Stimulated activated CD4-positive, alpha-beta T cell treated with anti-CD3 and anti-CD28 coated beads, Interleukin-1b, Interleukin-23, amount 100 ng/mL, for 4 hours (primary cell): ENCODE results near the gene LY6G6F.

Experiments used
- DNase-seq, 2 donors: peaks; one replicate each; pipeline ENCODE4 v3.0.0-alpha.2; 2020; ENCODE audit warnings: low read depth in 2 of 2

The LY6G6F gene

GRCh38 chr6:31706599-31706998 lies at the start of gene LY6G6F:
LY6G6F (plus strand) TSS chr6:31706866; CDS start chr6:31706907, 41 bp downstream.
- DNase-seq = no peak

- DNase-seq = no peak
These were observed 49.1 kb upstream of the LY6G6F start for GRCh38 chr6:31657406-31658157.

- DNase-seq = no peak
These were observed 48.4 kb upstream of the LY6G6F start for GRCh38 chr6:31658158-31658688.

- no peak for DNase-seq
These were observed 47.5 kb upstream of the LY6G6F start for GRCh38 chr6:31658983-31659648.

GRCh38 chr6:31659649-31660380 lies 46.9 kb upstream of the LY6G6F start:
- no peak for DNase-seq

GRCh38 chr6:31660381-31661261 lies 46.0 kb upstream of the LY6G6F start, which contains the start of gene C6orf47:
C6orf47 (minus strand) TSS chr6:31660778; CDS start chr6:31659947, 831 bp downstream.
- peak; percentile 56 to 74 for DNase-seq

GRCh38 chr6:31661262-31662123 lies 45.2 kb upstream of the LY6G6F start:
- no peak for DNase-seq

GRCh38 chr6:31662124-31662723 lies 44.4 kb upstream of the LY6G6F start:
- no peak for DNase-seq

GRCh38 chr6:31663126-31663960 lies 43.3 kb upstream of the LY6G6F start:
- no peak for DNase-seq

GRCh38 chr6:31663961-31664789 lies 42.5 kb upstream of the LY6G6F start:
- DNase-seq = no peak

- DNase-seq = peak; percentile 72 to 83
These were observed 41.7 kb upstream of the LY6G6F start, which contains the start of gene GPANK1 for GRCh38 chr6:31664790-31665500. GPANK1 (minus strand) TSS chr6:31664997; CDS start chr6:31664478, 519 bp downstream.

GRCh38 chr6:31665501-31666336 lies 40.9 kb upstream of the LY6G6F start, which contains the start of gene CSNK2B:
CSNK2B (plus strand) TSS chr6:31666080; CDS start chr6:31666832, 752 bp downstream.
- peak; percentile 93 to 94 for DNase-seq

GRCh38 chr6:31666337-31666965 lies 40.2 kb upstream of the LY6G6F start:
- DNase-seq = no peak

GRCh38 chr6:31669676-31670075 lies 37.0 kb upstream of the LY6G6F start, which contains the start of gene LY6G5B:
LY6G5B (plus strand) TSS chr6:31669976; CDS start chr6:31670951, 975 bp downstream.
- DNase-seq = no peak

GRCh38 chr6:31676322-31676903 lies 30.3 kb upstream of the LY6G6F start:
- DNase-seq = no peak
